ENCODE measurements around the gene PCBP3.
"Not testable (repeated sequence)": the region's sequence is repeated elsewhere in the genome, so short reads cannot be mapped to it uniquely, and the experiment has no call there.

PCBP3 gene

DNA sequence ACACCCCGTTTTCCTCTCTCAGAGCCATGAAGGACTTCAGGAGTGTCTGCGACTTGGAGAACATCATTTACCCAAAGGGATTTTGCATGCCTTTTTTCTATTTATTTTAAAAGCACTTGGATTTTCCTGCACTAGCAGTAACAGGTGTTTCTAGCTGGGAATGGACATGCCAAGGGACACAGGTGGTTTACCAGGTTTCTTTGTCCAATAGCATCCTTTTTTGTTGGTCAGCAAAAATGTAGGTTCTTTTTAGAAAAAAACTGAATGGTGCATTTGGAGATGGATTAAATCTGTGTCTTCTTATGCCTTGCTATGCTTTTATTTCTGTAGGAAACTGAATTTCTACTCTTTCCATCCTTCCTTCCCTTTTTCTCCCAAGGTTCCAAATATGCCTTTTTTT is 205.3 kb downstream of the PCBP3 start:
- no peak for FAIRE-seq
- no peak for DNase-seq (ENCODE audit: extremely low spot score, insufficient read length, low read depth)

DNA sequence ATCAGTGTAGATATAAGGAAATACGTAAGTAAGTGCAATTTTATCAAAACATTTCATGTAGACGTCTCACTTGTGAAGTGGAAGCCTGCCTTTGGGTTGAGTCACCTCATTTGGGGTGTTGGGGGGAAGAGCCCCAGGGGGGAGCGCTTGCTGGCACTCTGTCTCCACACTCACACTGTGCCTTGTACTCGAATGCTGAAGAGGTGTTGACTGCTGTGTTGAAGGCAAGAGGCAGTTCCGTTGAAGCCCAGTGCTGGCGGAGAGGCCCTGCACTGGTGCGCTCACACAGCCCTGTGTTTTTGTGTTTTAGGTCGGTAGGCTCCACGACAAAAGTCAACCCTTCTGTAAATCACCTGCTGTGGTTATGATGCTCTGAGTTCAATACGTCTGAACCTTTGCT is 206.1 kb downstream of the PCBP3 start:
- DNase-seq (ENCODE audit: extremely low spot score, insufficient read length, low read depth) (no peak), FAIRE-seq (no peak)

DNA sequence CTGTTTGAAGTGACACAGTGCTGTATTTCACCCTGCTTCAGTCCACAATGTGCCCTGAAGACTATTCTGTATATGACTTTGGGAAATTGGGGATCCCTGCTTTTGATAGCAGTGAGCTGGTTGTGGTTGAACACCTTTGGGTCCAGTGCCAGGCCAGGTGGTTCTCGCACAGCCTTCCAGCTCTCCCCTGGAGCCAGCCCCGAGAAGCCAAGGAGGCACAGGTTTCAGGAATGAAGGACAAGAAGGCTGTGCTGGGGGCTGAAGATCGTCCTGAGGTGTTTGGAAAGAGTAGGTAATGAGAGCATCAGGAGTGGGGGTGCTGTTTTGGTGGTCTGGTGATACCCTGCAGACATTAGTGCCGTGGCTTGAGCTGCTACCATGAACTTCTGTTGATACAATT is 206.7 kb downstream of the PCBP3 start:
- FAIRE-seq (no peak), DNase-seq (ENCODE audit: extremely low spot score, insufficient read length, low read depth) (no peak)

DNA sequence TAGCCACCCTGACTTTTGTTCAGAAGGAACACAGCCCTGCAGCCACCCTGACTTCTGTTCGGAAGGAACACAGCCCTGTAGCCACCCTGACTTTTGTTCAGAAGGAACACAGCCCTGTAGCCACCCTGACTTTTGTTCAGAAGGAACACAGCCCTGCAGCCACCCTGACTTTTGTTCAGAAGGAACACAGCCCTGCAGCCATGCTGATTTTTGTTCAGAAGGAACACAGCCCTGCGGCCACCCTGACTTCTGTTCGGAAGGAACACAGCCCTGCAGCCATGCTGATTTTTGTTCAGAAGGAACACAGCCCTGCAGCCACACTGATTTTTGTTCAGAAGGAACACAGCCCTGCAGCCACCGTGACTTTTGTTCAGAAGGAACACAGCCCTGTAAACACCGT is 208.9 kb downstream of the PCBP3 start:
- not testable (repeated sequence) for DNase-seq (ENCODE audit: extremely low spot score, insufficient read length, low read depth); FAIRE-seq

DNA sequence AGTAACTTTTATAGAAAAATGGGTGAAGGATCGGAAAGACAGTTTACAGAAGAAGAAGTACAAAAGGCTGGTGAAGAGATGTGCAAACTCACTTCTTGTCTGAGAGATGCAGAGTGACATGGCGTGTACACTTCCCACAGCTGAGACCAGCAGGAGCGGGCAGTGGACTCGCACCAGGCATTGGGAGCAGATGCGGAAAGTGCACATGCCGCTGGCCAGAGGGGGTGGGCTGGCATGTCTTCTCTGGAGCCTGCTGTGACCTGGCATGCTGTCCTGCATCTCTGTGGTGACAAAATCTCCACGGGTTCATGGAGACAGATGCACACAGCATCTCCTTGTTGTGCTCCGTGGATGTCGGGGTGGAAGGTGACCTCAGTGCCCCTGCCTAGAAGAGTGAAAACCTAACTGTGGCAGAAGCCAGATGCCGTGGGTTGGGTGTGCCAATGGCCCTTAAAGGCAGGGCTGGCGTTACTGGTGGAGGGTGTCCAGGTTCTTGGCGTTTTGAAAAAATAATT is 209.4 kb downstream of the PCBP3 start:
- DNase-seq (ENCODE audit: extremely low spot score, insufficient read length, low read depth) (no peak), FAIRE-seq (no peak)

DNA sequence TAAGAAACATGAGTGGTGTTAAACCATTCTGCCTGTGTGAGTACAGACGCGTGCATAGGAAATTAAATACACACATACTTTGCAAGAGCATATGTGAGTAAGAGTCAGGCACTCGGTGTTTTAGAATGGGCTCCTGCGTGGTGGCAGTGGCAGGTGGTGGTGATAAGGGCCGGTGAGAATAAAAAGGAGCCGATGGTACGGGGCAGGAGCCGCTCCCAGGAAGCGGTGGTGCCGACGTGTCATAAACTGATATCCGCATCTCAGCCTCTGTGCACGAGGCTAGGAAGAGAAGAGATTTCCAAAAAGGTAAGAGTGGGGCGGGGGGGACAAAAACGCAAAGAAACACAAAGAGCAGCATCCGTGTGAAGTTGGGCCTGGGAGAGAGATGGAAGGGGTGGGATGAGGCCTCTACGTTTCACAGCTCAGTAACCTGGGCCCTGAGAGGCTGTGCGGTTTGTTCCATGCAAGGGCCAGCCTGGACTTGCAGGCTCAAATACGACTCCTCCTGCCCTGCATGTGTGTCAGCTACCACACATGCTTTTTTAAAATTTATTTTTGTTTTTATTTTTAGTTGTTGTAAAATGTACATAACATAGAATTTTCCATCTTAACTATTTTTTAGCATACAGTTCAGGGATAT is 210.3 kb downstream of the PCBP3 start:
- no peak for FAIRE-seq
- no peak for DNase-seq (ENCODE audit: extremely low spot score, insufficient read length, low read depth)

DNA sequence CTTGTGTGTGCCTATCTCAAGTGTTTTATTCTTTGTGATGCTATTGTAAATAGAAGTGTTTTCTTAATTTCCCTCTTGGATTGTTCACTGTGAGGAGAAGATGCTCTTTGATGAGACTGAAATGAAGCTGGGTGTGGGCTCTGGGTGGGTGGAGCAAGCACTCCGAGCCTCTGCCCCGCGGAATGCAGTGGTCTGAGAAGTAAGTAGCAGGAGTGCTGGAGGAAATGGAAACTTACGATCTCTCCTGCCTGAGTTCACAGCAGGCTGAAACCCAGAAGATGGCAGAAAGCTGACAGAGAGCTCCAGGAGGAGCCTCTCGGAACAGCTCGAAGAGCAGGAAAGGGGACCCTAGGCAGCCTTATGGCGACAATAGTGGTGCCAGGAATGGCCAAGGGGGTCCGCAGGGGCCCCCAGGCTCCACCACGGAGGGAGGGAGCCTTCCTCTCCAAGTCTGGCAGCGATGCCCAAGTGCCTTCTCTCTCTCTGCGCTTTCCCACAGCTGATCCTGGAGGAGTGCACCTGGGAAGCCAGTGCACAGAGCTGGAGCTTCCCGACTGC is 211.2 kb downstream of the PCBP3 start:
- DNase-seq (ENCODE audit: extremely low spot score, insufficient read length, low read depth) (no peak), FAIRE-seq (no peak)

DNA sequence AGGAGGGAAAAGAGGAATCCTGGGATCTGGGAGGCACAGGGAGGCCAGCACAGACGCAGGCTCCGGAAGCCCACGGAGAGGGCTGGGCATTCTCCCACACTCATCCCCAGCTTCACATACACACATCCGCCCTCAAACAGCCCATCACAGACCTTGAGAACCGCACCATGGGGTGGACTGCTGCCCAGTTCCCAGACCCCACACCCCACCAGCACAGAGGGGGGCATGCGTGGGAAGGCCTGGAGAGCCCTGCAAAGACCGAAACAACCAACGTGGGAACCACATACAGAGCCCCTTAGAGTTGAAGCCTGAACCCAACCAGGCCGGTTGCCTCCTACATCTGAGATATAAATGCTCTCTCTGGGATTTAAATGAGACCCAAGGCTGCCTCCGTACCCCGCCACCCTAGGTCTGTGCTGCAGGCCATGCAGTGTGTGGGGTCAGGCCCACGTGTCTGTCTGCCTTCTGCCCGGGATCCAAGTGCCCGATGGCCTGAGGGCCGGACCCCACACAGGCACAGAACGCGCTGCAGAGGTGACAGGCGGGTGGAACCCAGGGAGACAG is 211.8 kb downstream of the PCBP3 start:
- no peak for DNase-seq (ENCODE audit: extremely low spot score, insufficient read length, low read depth)
- FAIRE-seq = no peak

DNA sequence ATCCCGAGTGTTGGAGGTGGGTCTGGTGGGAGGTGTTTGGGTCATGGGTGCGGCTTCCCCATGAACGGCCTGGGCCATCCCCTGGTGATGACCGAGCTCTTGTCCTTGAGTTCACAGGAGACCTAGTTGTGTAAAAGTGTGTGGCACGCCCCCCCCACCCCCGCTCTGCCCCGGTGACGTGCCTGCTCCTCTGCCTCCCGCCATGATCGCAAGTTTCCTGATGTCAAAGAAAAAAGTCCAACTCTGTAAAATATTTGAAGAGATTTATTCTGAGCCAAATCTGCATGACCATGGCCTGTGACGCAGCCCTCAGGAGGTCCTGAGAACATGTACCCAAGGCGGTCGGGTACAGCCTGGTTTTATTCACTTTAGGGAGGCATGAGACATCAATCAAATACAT is 212.9 kb downstream of the PCBP3 start:
- no peak for FAIRE-seq
- DNase-seq (ENCODE audit: extremely low spot score, insufficient read length, low read depth) = no peak

DNA sequence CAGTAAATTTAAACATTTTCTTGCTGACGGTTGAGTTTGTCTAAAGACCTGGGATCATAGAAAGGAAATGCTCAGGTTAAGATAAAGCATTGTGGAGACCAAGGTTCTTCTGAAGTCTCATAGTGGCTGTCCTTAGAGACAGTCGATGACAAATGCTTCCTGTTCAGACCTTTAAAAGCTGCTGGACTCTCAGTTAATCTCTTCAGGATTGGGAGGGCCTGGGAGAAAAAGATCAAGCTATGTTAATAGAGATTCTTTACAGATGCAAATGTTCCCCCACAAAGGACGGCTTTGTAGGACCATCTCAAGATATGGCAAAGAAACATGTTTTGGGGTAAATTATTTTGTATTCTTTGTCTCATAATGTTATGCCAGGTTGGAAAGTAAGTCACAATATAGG is 213.4 kb downstream of the PCBP3 start:
- no peak for FAIRE-seq
- DNase-seq (ENCODE audit: extremely low spot score, insufficient read length, low read depth) = no peak

DNA sequence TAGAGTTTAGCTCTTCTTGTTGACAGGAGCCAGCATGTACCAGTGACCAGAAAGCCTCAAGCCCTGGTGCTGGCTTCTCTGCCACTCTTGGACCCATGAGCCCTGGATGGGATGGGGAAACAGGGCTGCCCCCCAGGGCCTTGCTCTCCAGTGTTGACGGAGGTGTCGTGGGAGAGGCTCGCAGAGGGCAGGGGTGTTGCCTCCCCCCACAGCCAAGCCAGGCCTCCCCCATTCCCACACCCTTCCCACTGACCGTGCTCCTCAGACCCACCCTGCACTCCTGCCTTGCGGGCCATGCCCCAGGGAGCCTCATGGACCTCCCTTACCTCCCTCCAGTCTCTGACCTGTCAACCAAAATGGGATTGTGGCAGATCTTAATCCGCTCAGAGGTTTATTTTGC is 214.2 kb downstream of the PCBP3 start:
- DNase-seq (ENCODE audit: extremely low spot score, insufficient read length, low read depth) = no peak
- FAIRE-seq = no peak

DNA sequence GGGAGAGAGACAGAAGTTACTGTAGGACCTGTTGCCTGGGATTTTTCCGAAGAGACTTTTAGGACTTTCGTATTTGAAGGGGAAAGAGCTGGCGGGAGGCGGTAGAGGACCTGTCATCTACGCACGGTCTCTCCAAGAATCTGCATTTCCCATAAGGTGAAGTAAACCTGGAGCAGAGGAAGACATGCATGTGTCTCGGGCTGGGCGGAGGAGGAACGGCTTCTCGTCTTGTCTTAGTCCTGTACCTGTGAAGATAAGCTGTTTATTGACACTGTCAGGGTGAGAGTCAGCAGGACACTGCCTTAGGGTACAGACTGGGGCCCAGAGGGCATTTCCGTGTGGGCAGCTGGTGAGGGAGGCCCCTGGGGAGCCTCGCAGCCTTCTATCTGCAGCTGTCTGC is 214.7 kb downstream of the PCBP3 start:
- DNase-seq (ENCODE audit: extremely low spot score, insufficient read length, low read depth) (no peak), FAIRE-seq (no peak)

DNA sequence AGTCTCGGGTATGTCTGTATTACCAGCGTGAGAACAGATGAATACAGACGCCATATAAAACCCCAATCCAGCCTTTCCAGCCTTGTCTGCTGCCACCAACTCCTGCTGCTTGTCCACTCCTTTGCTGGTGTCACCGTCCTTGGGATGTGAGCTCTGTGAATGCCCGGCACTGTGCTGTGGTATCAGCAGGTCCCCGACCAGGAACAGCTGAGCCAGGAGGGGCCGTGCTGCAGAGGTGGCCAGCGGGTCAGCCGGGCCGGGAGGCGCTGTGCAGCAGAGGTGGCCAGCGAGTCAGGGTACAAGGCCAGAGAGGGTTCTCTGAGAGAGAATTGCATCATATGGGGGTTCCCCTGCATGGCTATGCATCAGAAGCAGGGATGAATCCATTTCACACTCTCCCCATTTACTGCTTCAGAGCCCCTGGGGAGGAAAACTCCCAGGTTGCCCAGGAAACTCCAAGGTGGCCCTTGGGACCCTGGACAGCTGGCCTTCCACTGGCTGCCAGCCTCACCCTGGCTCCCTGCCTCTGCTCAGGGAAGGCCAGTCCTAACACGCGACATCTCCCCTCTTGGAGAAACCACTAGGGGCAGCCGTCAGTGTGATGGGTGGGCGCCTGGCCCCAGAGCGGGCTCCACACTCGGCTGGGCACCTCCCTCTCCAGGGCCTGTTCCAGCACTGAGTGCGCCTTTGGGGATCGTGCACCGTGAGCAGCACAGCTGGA is 215.7 kb downstream of the PCBP3 start:
- FAIRE-seq (no peak), DNase-seq (ENCODE audit: extremely low spot score, insufficient read length, low read depth) (no peak)

DNA sequence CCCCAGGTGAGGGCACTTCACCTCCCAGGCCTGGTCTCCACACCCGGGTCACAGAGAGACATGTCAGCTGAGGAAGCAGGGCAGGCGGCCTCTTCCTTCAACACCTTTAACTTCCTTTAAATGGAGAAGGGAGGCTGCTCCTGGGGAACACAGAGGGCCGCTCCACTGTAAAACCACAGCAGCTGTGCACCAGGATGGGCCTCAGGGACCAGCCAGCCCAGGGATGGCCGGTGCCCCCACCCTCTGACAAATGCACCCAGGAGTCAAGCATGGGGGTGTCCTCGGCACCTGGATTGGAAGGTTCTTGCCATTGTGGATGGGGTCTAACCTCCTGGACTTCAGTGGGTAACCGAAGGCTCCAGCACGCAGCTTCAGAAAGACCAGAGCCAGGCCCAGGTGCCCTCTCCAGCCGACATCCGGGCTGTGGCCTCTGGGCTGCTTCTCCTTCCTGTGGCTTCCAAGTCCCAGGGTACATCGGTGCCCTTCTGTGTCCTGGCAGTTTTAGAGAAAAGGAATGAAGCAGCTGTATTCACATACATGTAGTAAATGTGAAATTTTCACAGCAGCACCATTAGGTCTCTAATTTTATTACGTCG is 216.3 kb downstream of the PCBP3 start:
- FAIRE-seq (no peak), DNase-seq (ENCODE audit: extremely low spot score, insufficient read length, low read depth) (no peak)

DNA sequence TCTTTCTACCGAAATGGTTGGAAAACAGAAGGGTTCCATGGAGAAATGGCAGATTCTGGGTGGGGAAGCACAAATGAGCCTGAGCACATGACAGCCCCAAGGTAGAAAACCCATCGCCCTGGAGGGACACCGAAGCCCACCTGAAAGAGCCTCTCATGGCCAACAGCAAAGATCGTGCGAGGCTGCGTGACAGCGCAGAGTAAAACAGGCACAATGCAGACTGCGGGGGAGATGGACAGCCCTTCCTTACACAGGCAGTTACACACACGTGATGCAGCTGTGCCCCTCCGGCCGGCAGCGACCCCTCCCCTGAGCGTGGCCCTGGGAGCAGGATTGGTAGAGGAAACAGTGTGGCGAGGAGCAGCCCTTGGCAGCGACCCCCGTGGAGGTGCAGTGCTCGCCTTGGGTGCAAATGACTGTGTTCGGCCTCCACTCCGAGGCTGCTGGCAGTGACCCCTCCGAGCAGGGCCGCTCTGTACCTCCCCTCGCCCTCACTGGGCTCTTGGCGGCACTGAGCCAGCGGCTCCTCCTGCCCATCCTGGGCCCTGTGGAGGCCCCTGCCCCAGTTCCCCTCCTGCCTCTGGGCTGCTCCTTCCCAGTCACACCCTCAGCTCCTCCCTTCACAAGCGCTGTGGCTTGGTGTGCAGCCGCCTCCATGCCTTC is 217.1 kb downstream of the PCBP3 start:
- DNase-seq (ENCODE audit: extremely low spot score, insufficient read length, low read depth) (no peak), FAIRE-seq (no peak)

DNA sequence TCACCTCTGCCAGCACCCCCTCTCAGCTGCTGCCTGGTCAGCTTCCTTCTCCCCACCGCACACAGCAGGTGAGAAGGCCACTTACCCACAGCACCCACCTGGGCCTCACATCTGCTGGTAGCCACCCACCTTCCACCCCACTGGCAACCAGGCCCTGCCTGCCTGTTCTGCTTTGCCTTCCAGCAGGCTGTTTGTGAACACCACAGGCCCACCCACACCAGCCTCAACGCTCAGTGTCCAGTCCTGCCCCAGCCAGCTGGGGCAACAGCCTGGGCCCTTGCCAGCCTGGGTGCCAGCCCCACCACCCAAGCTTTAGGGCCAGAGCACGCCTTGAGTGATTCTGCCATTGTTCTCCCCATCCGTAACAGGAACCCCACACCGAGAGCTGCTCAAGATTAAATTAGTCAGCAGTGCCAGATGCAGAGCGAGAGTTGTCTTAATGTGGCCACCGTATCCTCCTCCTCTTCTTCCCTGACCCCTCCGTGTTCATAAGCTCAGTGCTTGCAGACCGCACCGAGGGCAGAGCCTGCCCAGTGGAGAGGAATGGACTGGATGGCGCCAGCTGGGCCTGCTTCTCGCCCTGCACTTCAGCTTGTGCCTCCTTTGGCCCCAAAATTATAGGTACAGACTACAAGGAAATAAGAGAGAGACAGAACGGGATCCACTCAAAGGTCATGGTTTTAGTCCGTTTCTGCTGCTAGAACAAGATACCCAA is 217.8 kb downstream of the PCBP3 start:
- FAIRE-seq = no peak
- DNase-seq (ENCODE audit: extremely low spot score, insufficient read length, low read depth) = no peak

DNA sequence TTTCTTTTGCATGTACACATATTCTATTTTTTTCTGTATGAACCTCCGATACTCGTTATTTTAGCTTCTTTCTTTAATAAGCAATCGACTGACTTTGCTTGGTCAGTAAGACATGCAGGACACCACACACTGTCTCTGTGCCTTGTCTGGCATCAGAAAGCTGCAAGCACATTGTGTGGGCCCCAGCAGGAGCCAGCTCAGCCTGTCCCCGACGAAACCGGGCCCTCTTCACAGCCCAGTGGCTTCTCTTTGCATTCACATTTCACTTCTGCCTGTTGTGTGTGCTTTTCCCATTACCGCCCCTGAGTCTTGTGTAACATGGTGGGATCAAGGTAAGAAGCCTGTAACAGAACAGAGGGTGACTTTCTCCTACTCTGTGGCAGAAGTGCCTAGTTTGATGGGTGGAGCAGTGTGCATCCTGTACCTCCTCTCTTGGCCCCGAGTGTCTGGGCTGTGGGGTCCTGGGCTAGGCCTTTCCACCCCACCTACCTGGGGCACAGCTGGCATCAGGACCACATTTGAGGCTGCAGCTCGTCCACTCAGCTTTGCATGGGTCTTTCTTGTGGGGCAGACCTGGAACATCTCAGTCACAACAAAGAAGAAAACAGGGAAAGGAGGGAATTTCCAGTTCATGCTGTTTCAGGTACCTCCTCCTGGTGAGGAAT is 219.2 kb downstream of the PCBP3 start:
- peak; percentile 45 for FAIRE-seq
- no peak for DNase-seq (ENCODE audit: extremely low spot score, insufficient read length, low read depth)

DNA sequence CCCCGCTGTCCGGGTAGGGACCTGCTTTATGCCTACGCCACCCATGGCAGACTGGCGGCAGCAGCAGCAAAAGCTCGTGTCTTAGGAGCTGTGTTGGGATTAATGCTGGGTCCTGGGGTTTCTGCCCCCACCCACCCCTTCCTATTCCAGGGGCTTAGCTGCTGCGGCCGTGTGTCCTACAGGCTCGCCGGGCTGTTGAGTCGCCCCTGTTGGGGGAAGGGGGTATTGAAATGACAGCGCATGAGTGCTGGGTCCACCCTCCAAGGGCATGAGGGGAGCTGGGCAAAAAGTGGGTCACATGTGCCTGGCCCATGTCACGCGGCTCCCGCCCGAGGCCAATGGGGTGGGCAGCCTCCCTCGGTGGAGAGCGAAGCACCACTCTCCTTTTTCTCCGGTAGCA is 219.7 kb downstream of the PCBP3 start:
- DNase-seq (ENCODE audit: extremely low spot score, insufficient read length, low read depth) = no peak
- no peak for FAIRE-seq

DNA sequence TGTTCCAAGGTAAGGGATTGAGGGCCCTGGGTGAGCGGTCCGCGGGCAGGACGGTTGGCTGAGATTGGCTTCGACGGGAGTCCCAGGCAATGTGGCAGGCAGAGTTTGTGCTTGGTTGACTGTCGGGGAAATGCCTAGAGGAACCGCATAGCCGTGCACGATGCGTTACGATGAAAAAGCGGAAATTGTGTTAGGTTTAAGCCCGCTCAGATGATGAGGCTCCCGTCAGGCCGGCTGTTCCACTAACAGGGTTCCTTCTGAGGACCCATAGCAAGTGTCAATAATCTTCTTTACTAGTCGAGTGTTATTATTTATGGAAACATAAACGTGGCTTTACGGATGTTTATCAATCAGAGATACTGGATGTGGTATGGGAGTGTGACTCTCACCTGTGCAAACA is 220.2 kb downstream of the PCBP3 start:
- DNase-seq (ENCODE audit: extremely low spot score, insufficient read length, low read depth) (no peak), FAIRE-seq (no peak)

Measured in GM18507 (cell line).